ENCODE data around the gene ZNF143. TPM values are rescaled to one million over a fixed set of nuclear protein-coding genes. Genes with fewer than 3 reads are reported as not detected.

Gene ZNF143
- total RNA-seq, 1 experiment from 2014 or later, result 29.2 TPM

DNA sequence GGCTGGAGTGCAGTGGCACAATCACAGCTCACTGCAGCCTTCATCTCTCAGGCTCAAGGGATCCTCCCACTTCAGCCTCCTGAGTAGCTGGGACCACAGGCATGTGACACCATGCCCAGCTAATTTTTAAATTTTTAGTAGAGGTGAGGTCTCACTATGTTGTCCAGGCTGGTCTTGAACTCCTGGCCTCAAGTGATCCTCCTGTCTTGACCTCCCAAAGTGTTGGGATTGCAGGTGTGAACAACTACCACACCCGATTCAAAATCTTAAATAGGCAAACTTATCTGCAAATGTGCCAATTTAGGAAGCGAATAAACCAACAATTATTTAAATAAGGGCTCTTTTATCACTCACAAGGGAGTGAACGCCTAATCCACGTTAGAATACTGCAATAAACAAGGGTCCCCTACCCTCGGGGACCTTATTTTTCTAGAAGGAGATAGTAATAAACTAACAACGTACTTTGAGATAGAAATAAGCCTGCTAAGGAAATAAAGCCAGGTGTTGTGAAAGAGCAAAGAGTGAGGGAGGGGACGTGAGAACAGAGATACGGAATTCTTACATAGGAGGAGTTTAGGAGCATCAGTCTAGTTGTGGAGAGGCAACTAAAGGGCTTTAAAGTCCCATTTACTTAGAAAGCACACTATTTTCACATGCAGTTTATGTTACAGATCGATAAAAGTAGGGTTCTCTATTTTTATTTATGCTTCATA lies 109.7 kb downstream of the ZNF143 start:
- TF ChIP-seq, protein P1, sequence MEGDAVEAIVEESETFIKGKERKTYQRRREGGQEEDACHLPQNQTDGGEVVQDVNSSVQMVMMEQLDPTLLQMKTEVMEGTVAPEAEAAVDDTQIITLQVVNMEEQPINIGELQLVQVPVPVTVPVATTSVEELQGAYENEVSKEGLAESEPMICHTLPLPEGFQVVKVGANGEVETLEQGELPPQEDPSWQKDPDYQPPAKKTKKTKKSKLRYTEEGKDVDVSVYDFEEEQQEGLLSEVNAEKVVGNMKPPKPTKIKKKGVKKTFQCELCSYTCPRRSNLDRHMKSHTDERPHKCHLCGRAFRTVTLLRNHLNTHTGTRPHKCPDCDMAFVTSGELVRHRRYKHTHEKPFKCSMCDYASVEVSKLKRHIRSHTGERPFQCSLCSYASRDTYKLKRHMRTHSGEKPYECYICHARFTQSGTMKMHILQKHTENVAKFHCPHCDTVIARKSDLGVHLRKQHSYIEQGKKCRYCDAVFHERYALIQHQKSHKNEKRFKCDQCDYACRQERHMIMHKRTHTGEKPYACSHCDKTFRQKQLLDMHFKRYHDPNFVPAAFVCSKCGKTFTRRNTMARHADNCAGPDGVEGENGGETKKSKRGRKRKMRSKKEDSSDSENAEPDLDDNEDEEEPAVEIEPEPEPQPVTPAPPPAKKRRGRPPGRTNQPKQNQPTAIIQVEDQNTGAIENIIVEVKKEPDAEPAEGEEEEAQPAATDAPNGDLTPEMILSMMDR (conservative IDR thresholded peaks at IDR 0.05), result no peak
- Histone ChIP-seq H3K23ac (ENCODE audit: insufficient read length, low read depth, low read length) (no peak overlapping the region), H3K9ac (ENCODE audit: extremely low read depth, insufficient read length, low read length) (no peak overlapping the region), H3K27me3 (ENCODE audit: insufficient read depth, low read length) (no peaks in the 10 kb centered on the region), H2BK12ac (ENCODE audit: insufficient read length, low read depth, low read length) (no peak overlapping the region), H3K18ac (ENCODE audit: insufficient read length, low read depth, low read length) (no peak overlapping the region), H4K5ac (ENCODE audit: insufficient read length, low read depth, low read length) (no peak overlapping the region), H4K20me1 (ENCODE audit: control insufficient read depth, insufficient read depth, insufficient read length) (no peaks in the 10 kb centered on the region), H2AK5ac (ENCODE audit: insufficient read length, low read length) (no peak overlapping the region), H3K56ac (ENCODE audit: insufficient read length, low read depth, low read length) (no peak overlapping the region), H4K91ac (ENCODE audit: insufficient read length, low read depth, low read length) (no peak overlapping the region), H2AFZ (ENCODE audit: low read length) (no peak overlapping the region), H3K23me2 (ENCODE audit: insufficient read length, low read depth, low read length, poor library complexity, severe bottlenecking) (peaks cover 8% of the 10 kb centered on the region), H3K79me1 (ENCODE audit: insufficient read depth, low read depth, low read length, poor library complexity, severe bottlenecking) (no peaks in the 10 kb centered on the region), H3K4me2 (ENCODE audit: insufficient read depth, insufficient read length, low read length) (no peak overlapping the region), H2BK5ac (ENCODE audit: insufficient read length, low read length) (no peak overlapping the region), H2BK15ac (ENCODE audit: low read depth, low read length) (no peak overlapping the region), H3K14ac (ENCODE audit: insufficient read depth, low read length) (no peak overlapping the region), H2BK120ac (ENCODE audit: low read depth, low read length, poor library complexity, severe bottlenecking) (no peak overlapping the region), H3K4me1 (ENCODE audit: insufficient read depth, low read length) (peaks cover 8% of the 10 kb centered on the region; the same call in 1 of the 2 replicates), H3K4ac (ENCODE audit: low read depth, low read length) (no peak overlapping the region), H3K9me3 (ENCODE audit: control insufficient read depth, low read depth, low read length) (no peaks in the 10 kb centered on the region), H3T11ph (ENCODE audit: low read length) (no peak overlapping the region), H3K27ac (ENCODE audit: insufficient read length, low read depth, low read length) (no peak overlapping the region), H2BK20ac (ENCODE audit: low read depth, low read length, poor library complexity, severe bottlenecking) (no peak overlapping the region), H4K8ac (replicated peaks; ENCODE audit: insufficient read length, low read depth, low read length) (no peak overlapping the region), H3K79me2 (ENCODE audit: insufficient read depth, low read length) (peaks cover 11% of the 10 kb centered on the region; the same call in 1 of the 2 replicates)
- peaks cover 45% of the 10 kb centered on the region in 2 experiments for H3K4me1 Mint-ChIP-seq
- H3K27me3 Mint-ChIP-seq (ENCODE audit: low read depth), result no peaks in the 10 kb centered on the region
- H3K27ac Mint-ChIP-seq, result peak overlapping the region in 1 of 3 experiments; percentile 19; a peak in 2 of 7 replicates
- H3K36me3 Mint-ChIP-seq (ENCODE audit: insufficient read depth in 1 of 3, low read depth in 3 of 3), result peaks cover 10 to 11% (median 11%) of the 10 kb centered on the region in 3 experiments
- no peak overlapping the region for H3K4me3 Mint-ChIP-seq
- H3K9me3 Mint-ChIP-seq, result peaks cover 0 to 8% of the 10 kb centered on the region in 2 experiments; a peak in 1 of 5 replicates
- no CpG with 5 or more reads among the region's 9 CpGs for WGBS (ENCODE audit: extremely low coverage, insufficient read length, low lambda C conversion rate)
- DNase-seq, result no peak

All from H9 (cell line).